ENCODE data around the gene SERPINA6.

DNA sequence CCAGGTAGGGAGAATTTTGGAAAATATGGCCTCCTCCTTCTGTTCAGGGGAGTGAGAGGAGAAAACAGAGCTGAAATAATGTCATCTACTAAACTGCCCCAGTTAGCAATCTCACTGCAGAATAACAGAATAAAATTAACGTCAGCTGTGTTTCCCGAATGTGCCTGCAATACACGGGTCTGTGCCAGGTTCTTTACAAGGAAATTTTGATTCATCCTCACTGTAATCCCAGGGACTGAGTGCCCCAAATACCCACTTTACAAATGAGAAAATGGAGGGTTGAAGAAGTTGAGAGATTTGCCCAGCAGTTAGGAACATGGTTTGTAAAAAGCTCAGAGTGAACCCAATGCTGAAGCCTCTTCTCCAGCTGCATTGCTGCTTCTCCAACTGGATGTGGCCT lies 21.3 kb upstream of the SERPINA6 start:
- TF ChIP-seq, protein P1, sequence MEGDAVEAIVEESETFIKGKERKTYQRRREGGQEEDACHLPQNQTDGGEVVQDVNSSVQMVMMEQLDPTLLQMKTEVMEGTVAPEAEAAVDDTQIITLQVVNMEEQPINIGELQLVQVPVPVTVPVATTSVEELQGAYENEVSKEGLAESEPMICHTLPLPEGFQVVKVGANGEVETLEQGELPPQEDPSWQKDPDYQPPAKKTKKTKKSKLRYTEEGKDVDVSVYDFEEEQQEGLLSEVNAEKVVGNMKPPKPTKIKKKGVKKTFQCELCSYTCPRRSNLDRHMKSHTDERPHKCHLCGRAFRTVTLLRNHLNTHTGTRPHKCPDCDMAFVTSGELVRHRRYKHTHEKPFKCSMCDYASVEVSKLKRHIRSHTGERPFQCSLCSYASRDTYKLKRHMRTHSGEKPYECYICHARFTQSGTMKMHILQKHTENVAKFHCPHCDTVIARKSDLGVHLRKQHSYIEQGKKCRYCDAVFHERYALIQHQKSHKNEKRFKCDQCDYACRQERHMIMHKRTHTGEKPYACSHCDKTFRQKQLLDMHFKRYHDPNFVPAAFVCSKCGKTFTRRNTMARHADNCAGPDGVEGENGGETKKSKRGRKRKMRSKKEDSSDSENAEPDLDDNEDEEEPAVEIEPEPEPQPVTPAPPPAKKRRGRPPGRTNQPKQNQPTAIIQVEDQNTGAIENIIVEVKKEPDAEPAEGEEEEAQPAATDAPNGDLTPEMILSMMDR (conservative IDR thresholded peaks at IDR 0.05): no peak
- TF ChIP-seq EZH2 (IDR thresholded peaks at IDR 0.05; ENCODE audit: low read depth): no peak

Measured in PC-9 (cell line).